CD4-positive, alpha-beta T cell (primary cell): ENCODE data around the gene NT5DC3. TPM values are rescaled to one million over a fixed set of nuclear protein-coding genes. Genes with fewer than 3 reads are reported as not detected.

Source experiments
- ATAC-seq: fragments of 200-7000 bp; cut with Tn5 transposase; one replicate; pipeline ENCODE4 v1.10.0; 2022; ENCODE audit warnings: mild to moderate bottlenecking; ENCODE audit not compliant: poor library complexity
- CTCF ChIA-PET: fragments of 350-600 bp; sonication (Branson Sonifier 250); formaldehyde crosslinking; loops from one replicate; lab custom pipeline; 2021; ENCODE audit warnings: antibody characterized with exemption, inconsistent platforms; lab: Charles Lee
- POLR2A ChIA-PET: fragments of 350-600 bp; sonication (Branson Sonifier 250); formaldehyde crosslinking; loops from one replicate; lab custom pipeline; 2021; ENCODE audit warnings: antibody characterized with exemption, inconsistent platforms; lab: Charles Lee
- DNase-seq, 14 experiments: peaks; one replicate each; pipeline ENCODE4 v3.0.0-alpha.2; 2013 to 2020; ENCODE audit warnings: mixed read lengths in 2 of 14
- H3K27ac ChIP-seq, 2 donors: one replicate each; pipeline versions ENCODE4 v1.5.1 to v1.7.0; 2013; ENCODE audit warnings: low read length in 2 of 2, low read depth in 1 of 2, mild to moderate bottlenecking in 1 of 2
- H3K27me3 ChIP-seq, 2 experiments: 1 replicate in 1 of 2; 2 replicates in 1 of 2; pipeline versions ENCODE4 v1.6.1 to v1.7.0; 2013; ENCODE audit warnings: low read length in 2 of 2, control low read depth in 1 of 2, mild to moderate bottlenecking in 1 of 2, moderate library complexity in 1 of 2; ENCODE audit not compliant: insufficient read depth in 2 of 2, control insufficient read depth in 1 of 2
- H3K36me3 ChIP-seq: one replicate; pipeline ENCODE4 v1.6.1; 2013; ENCODE audit warnings: low read length, control low read depth; ENCODE audit not compliant: insufficient read depth
- H3K4me1 ChIP-seq: one replicate; pipeline ENCODE4 v1.6.1; 2013; ENCODE audit warnings: low read length, control low read depth; ENCODE audit not compliant: insufficient read depth
- H3K4me3 ChIP-seq: one replicate; pipeline ENCODE4 v1.5.1; 2013; ENCODE audit warnings: mild to moderate bottlenecking, low read length, moderate library complexity
- H3K9me3 ChIP-seq, 2 experiments: 1 replicate in 1 of 2; 2 replicates in 1 of 2; pipeline versions ENCODE4 v1.6.1 to v1.7.0; 2013; ENCODE audit warnings: low read length in 2 of 2, mild to moderate bottlenecking in 2 of 2, control low read depth in 1 of 2, moderate library complexity in 1 of 2; ENCODE audit not compliant: control insufficient read depth in 1 of 2, insufficient read depth in 1 of 2
- H3K27ac Mint-ChIP-seq: one replicate; pipeline ENCODE4 v1.8.0; 2020; ENCODE audit warnings: mixed read lengths
- H3K27me3 Mint-ChIP-seq: one replicate; pipeline ENCODE4 v1.8.0; 2021; ENCODE audit warnings: mixed read lengths
- H3K36me3 Mint-ChIP-seq: one replicate; pipeline ENCODE4 v1.8.0; 2021; ENCODE audit warnings: low read depth, mixed read lengths
- H3K4me1 Mint-ChIP-seq: one replicate; pipeline ENCODE4 v1.8.0; 2021; ENCODE audit warnings: low read depth, mixed read lengths
- H3K4me3 Mint-ChIP-seq: one replicate; pipeline ENCODE4 v1.8.0; 2020; ENCODE audit warnings: mild to moderate bottlenecking, mixed read lengths
- H3K9me3 Mint-ChIP-seq: one replicate; pipeline ENCODE4 v1.8.0; 2020; ENCODE audit warnings: mixed read lengths
- intact Hi-C, 2 experiments: fragments of 100-400 bp; cut with DNase I in 1 of 2; cut with micrococcal nuclease in 1 of 2; formaldehyde crosslinking; loops; one replicate each; pipeline versions ENCODE4 v1.15.1 to v1.9.0; 2023 to 2025; cut with DNase I, micrococcal nuclease
- total RNA-seq, 174 experiments: library from RNA in 2 of 174; stranded (reverse) in 2 of 174; gene quantifications; one replicate each; pipeline ENCODE4 v1.2.3 and lab custom pipeline; 2021 to 2026
- TF ChIP-seq, protein P1 (sequence below): fragments of 200-600 bp; IDR thresholded peaks from one replicate; pipeline ENCODE4 v1.8.0; 2022; ENCODE audit warnings: antibody characterized with exemption, mild to moderate bottlenecking

The NT5DC3 gene
- total RNA-seq, 2 experiments from 2014 or later = 3.5 to 4.0 TPM

DNA sequence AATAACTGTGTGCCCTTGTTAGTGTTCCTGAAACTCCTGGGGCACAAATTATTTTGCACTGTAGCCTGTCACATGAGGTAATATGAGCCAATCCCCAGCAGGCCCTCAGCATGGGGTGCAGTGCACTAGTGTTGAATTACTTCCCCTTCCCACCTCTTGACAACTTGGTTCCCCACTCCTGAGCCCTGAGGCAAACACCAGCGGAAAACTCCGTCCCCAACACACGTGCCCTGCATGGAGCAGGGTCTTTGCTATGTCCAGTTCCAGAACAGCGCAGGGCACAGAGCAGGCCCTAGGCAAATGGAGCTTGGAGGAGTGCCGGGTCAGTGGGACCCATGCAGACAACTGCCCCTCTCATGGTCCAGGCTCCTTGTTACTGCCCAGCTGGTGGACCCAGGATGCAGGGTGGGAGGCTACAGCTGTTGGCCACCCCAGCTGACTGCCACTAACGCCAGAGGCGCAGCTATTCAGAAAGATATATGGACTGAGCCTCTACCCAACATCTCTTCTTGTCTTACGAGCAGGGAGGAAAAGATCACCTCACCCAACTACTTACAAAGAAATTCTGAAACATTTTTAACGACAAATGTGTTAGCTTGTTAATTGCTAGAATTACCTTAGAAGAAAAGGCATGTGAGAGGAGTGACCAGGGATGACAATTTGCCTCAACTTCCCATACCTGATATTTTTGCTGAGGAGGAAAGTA lies 71.6 kb downstream of the NT5DC3 start:
- no peaks in the 10 kb centered on the region for H3K36me3 ChIP-seq
- intact Hi-C loops = no loop called here
- no peak overlapping the region for H3K4me3 ChIP-seq
- no peaks in the 10 kb centered on the region for H3K4me1 Mint-ChIP-seq
- POLR2A ChIA-PET = interaction anchor here (1.0 kb wide), 1 partner anchor 72 kb away, joined by 3 read pairs; the partner anchor contains the start of gene NT5DC3
- CTCF ChIA-PET = no interaction called here
- ATAC-seq (no peak), DNase-seq (no peak)
- no peak overlapping the region for H3K27ac ChIP-seq
- no peak overlapping the region for H3K4me3 Mint-ChIP-seq
- H3K9me3 Mint-ChIP-seq = no peaks in the 10 kb centered on the region
- no peak overlapping the region for H3K27ac Mint-ChIP-seq
- H3K4me1 ChIP-seq = no peaks in the 10 kb centered on the region
- H3K9me3 ChIP-seq = no peaks in the 10 kb centered on the region
- no peaks in the 10 kb centered on the region for H3K27me3 Mint-ChIP-seq
- peaks cover 4% of the 10 kb centered on the region for H3K36me3 Mint-ChIP-seq
- TF ChIP-seq, protein P1, sequence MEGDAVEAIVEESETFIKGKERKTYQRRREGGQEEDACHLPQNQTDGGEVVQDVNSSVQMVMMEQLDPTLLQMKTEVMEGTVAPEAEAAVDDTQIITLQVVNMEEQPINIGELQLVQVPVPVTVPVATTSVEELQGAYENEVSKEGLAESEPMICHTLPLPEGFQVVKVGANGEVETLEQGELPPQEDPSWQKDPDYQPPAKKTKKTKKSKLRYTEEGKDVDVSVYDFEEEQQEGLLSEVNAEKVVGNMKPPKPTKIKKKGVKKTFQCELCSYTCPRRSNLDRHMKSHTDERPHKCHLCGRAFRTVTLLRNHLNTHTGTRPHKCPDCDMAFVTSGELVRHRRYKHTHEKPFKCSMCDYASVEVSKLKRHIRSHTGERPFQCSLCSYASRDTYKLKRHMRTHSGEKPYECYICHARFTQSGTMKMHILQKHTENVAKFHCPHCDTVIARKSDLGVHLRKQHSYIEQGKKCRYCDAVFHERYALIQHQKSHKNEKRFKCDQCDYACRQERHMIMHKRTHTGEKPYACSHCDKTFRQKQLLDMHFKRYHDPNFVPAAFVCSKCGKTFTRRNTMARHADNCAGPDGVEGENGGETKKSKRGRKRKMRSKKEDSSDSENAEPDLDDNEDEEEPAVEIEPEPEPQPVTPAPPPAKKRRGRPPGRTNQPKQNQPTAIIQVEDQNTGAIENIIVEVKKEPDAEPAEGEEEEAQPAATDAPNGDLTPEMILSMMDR = no peak
- H3K27me3 ChIP-seq = no peaks in the 10 kb centered on the region

DNA sequence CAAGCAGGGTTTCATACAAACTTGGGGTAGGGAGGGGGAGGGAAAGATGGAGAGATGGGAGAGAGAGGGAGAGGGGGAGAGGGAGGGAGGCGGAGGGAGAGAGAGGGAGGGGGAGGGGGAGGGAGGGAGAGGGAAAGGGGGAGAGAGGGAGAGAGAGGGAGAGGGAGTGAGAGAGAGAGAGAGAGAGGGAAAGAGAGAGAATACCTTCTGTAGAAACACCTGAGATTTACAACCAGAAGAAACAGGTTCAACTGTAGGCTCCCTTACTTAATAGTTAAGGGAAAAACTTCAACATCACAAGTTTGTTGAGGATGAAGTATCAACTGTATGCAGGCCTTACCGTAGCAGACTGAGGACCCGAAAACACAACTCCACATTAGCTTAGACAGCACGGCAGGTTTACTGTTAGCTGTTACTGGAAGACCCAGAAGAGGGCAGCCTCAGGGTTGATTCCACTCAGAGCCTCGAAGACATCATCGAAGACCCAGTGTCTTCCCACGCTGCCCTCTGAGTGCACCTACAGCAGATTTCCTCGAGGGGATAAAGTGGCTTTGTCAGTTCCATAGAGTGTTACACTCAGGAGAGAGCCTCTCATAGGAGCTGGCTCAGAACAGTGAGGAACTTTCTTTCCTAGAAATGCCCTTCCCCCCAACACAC lies 72.4 kb downstream of the NT5DC3 start:
- no peak overlapping the region for H3K27ac ChIP-seq
- Mint-ChIP-seq H3K9me3 (no peaks in the 10 kb centered on the region), H3K4me3 (no peak overlapping the region), H3K27ac (no peak overlapping the region), H3K27me3 (no peaks in the 10 kb centered on the region), H3K36me3 (peaks cover 5% of the 10 kb centered on the region), H3K4me1 (no peaks in the 10 kb centered on the region)
- H3K9me3 ChIP-seq = no peaks in the 10 kb centered on the region
- intact Hi-C loops = no loop called here
- no peak for DNase-seq
- CTCF ChIA-PET = no interaction called here
- no peaks in the 10 kb centered on the region for H3K27me3 ChIP-seq
- no peaks in the 10 kb centered on the region for H3K4me1 ChIP-seq
- H3K36me3 ChIP-seq = no peaks in the 10 kb centered on the region
- TF ChIP-seq, protein P1 = no peak
- POLR2A ChIA-PET = interaction anchor here (1.0 kb wide), 1 partner anchor 73 kb away, joined by 3 read pairs; the partner anchor contains the start of gene NT5DC3
- ATAC-seq = no peak
- no peak overlapping the region for H3K4me3 ChIP-seq

DNA sequence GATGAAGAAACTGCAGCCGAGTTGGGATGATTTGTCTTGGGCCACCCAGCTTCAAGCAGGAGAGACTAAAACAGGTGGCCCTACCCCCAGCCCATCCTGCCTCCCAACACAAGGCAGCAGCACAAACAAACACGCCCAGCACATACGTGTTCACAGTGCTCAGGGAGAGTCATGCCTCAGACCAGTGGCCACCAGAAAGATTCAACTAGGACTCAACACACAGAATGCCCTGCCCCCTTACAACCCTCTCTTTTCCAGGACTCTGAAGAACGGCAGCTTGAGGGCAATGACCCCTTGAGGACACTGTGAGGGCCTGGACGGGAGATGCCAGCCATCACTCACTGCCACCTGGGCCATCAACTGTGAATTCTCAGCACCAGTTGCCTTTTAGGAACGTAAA lies 75.0 kb downstream of the NT5DC3 start:
- CTCF ChIA-PET = no interaction called here
- Mint-ChIP-seq H3K4me3 (no peak overlapping the region), H3K27ac (no peak overlapping the region), H3K4me1 (no peaks in the 10 kb centered on the region), H3K9me3 (no peaks in the 10 kb centered on the region), H3K36me3 (peaks cover 13% of the 10 kb centered on the region), H3K27me3 (no peaks in the 10 kb centered on the region)
- Histone ChIP-seq H3K27ac (no peak overlapping the region), H3K4me3 (no peak overlapping the region), H3K9me3 (no peaks in the 10 kb centered on the region), H3K4me1 (no peaks in the 10 kb centered on the region), H3K27me3 (no peaks in the 10 kb centered on the region), H3K36me3 (no peaks in the 10 kb centered on the region)
- no peak for DNase-seq
- POLR2A ChIA-PET = no interaction called here
- ATAC-seq = no peak
- TF ChIP-seq, protein P1 = no peak
- intact Hi-C loops = no loop called here
